Muscle layer of duodenum (tissue), 2 donors: ENCODE measurements around the gene NEURL1B.
A peak's percentile ranks its signal among the peaks of the same experiment; 100 is the strongest.
"Not testable (repeated sequence)": the region's sequence is repeated elsewhere in the genome, so short reads cannot be mapped to it uniquely, and the experiment has no call there.

Source experiments
- H3K27ac ChIP-seq: one replicate; pipeline ENCODE4 v1.7.0; 2013; ENCODE audit warnings: mild to moderate bottlenecking, low read length
- H3K27me3 ChIP-seq: one replicate; pipeline ENCODE4 v1.7.0; 2013; ENCODE audit warnings: low read depth, mild to moderate bottlenecking, control low read depth, low read length
- H3K36me3 ChIP-seq, 2 donors: one replicate each; pipeline ENCODE4 v1.7.0; 2013; ENCODE audit warnings: low read length in 2 of 2, control low read depth in 1 of 2, mild to moderate bottlenecking in 1 of 2; ENCODE audit not compliant: insufficient read depth in 2 of 2, control insufficient read depth in 1 of 2
- H3K4me1 ChIP-seq, 2 donors: one replicate each; pipeline ENCODE4 v1.7.0; 2013; ENCODE audit warnings: low read length in 2 of 2, mild to moderate bottlenecking in 2 of 2, control low read depth in 1 of 2, moderate library complexity in 1 of 2; ENCODE audit not compliant: insufficient read depth in 2 of 2, control insufficient read depth in 1 of 2
- H3K4me3 ChIP-seq, 2 donors: one replicate each; pipeline ENCODE4 v1.7.0; 2013; ENCODE audit warnings: low read length in 2 of 2, low read depth in 1 of 2, mild to moderate bottlenecking in 1 of 2
- H3K9me3 ChIP-seq, 2 donors: one replicate each; pipeline ENCODE4 v1.7.0; 2013; ENCODE audit warnings: low read length in 2 of 2, control low read depth in 1 of 2, mild to moderate bottlenecking in 1 of 2; ENCODE audit not compliant: control insufficient read depth in 1 of 2
- donor health status: healthy.

NEURL1B gene

GRCh38 chr5:172645271-172646055 is 4.4 kb downstream of the NEURL1B start:
- Histone ChIP-seq H3K36me3 (no peaks in the 10 kb centered on the region), H3K4me3 (peak overlapping the region in 1 of 2 donors; percentile 2), H3K9me3 (no peaks in the 10 kb centered on the region), H3K4me1 (peaks cover 12 to 75% of the 10 kb centered on the region in 2 donors), H3K27ac (no peak overlapping the region), H3K27me3 (no peaks in the 10 kb centered on the region)

- Histone ChIP-seq H3K4me3 (peak overlapping the region in 1 of 2 donors; percentile 2), H3K9me3 (no peaks in the 10 kb centered on the region), H3K27me3 (no peaks in the 10 kb centered on the region), H3K27ac (no peak overlapping the region), H3K36me3 (no peaks in the 10 kb centered on the region), H3K4me1 (peaks cover 12 to 69% of the 10 kb centered on the region in 2 donors)
These were observed 5.7 kb downstream of the NEURL1B start for GRCh38 chr5:172646716-172647285.

GRCh38 chr5:172647352-172648012 is 6.4 kb downstream of the NEURL1B start:
- H3K4me3 ChIP-seq = no peak overlapping the region
- H3K36me3 ChIP-seq = no peaks in the 10 kb centered on the region
- H3K9me3 ChIP-seq = no peaks in the 10 kb centered on the region
- peaks cover 12 to 65% of the 10 kb centered on the region in 2 donors for H3K4me1 ChIP-seq
- H3K27ac ChIP-seq = no peak overlapping the region
- no peaks in the 10 kb centered on the region for H3K27me3 ChIP-seq

- no peaks in the 10 kb centered on the region for H3K36me3 ChIP-seq
- H3K27ac ChIP-seq = no peak overlapping the region
- H3K4me3 ChIP-seq = no peak overlapping the region
- H3K27me3 ChIP-seq = no peaks in the 10 kb centered on the region
- H3K4me1 ChIP-seq = peaks cover 12 to 65% of the 10 kb centered on the region in 2 donors
- no peaks in the 10 kb centered on the region for H3K9me3 ChIP-seq
These were observed 6.9 kb downstream of the NEURL1B start for GRCh38 chr5:172648013-172648381.

- Histone ChIP-seq H3K36me3 (no peaks in the 10 kb centered on the region), H3K4me3 (no peak overlapping the region), H3K27me3 (no peaks in the 10 kb centered on the region), H3K4me1 (peaks cover 11 to 60% of the 10 kb centered on the region in 2 donors), H3K27ac (no peak overlapping the region), H3K9me3 (no peaks in the 10 kb centered on the region)
These were observed 7.7 kb downstream of the NEURL1B start for GRCh38 chr5:172648755-172649154.

GRCh38 chr5:172656496-172656895 is 15.4 kb downstream of the NEURL1B start:
- not testable (repeated sequence) for H3K4me3 ChIP-seq, H3K27ac ChIP-seq, H3K27me3 ChIP-seq, H3K36me3 ChIP-seq, H3K9me3 ChIP-seq
- peaks cover 6 to 32% of the 10 kb centered on the region in 2 donors for H3K4me1 ChIP-seq

- not testable (repeated sequence) for H3K27me3 ChIP-seq, H3K9me3 ChIP-seq, H3K36me3 ChIP-seq, H3K4me3 ChIP-seq, H3K27ac ChIP-seq
- H3K4me1 ChIP-seq = peaks cover 6 to 40% of the 10 kb centered on the region in 2 donors
These were observed 16.6 kb downstream of the NEURL1B start for GRCh38 chr5:172657524-172658233.

GRCh38 chr5:172658391-172658790 is 17.3 kb downstream of the NEURL1B start:
- Histone ChIP-seq H3K9me3 (peaks cover 0 to 6% of the 10 kb centered on the region in 2 donors), H3K36me3 (no peaks in the 10 kb centered on the region), H3K27ac (peak overlapping the region; percentile 39), H3K4me1 (peaks cover 6 to 38% of the 10 kb centered on the region in 2 donors), H3K27me3 (no peaks in the 10 kb centered on the region), H3K4me3 (no peak overlapping the region)

- H3K27ac ChIP-seq = peak overlapping the region; percentile 87
- H3K36me3 ChIP-seq = no peaks in the 10 kb centered on the region
- H3K27me3 ChIP-seq = no peaks in the 10 kb centered on the region
- peaks cover 6 to 42% of the 10 kb centered on the region in 2 donors for H3K4me1 ChIP-seq
- peak overlapping the region in 1 of 2 donors; percentile 23 for H3K4me3 ChIP-seq
- H3K9me3 ChIP-seq = peaks cover 0 to 6% of the 10 kb centered on the region in 2 donors
These were observed 18.0 kb downstream of the NEURL1B start for GRCh38 chr5:172658961-172659501.

GRCh38 chr5:172659570-172659908 is 18.5 kb downstream of the NEURL1B start:
- Histone ChIP-seq H3K36me3 (no peaks in the 10 kb centered on the region), H3K27ac (peak overlapping the region; percentile 87), H3K9me3 (peaks cover 0 to 6% of the 10 kb centered on the region in 2 donors), H3K27me3 (no peaks in the 10 kb centered on the region), H3K4me1 (peaks cover 6 to 47% of the 10 kb centered on the region in 2 donors), H3K4me3 (peak overlapping the region in 1 of 2 donors; percentile 23)
